Ammon's horn (tissue), 1 donor: Measurements from ENCODE around the gene FOS.
"Not testable (repeated sequence)": the region's sequence is repeated elsewhere in the genome, so short reads cannot be mapped to it uniquely, and the experiment has no call there.

ENCODE experiments used
- DNase-seq: peaks from one replicate; pipeline ENCODE4 v3.0.0-alpha.2; 2016; ENCODE audit warnings: low spot score

The FOS gene

DNA sequence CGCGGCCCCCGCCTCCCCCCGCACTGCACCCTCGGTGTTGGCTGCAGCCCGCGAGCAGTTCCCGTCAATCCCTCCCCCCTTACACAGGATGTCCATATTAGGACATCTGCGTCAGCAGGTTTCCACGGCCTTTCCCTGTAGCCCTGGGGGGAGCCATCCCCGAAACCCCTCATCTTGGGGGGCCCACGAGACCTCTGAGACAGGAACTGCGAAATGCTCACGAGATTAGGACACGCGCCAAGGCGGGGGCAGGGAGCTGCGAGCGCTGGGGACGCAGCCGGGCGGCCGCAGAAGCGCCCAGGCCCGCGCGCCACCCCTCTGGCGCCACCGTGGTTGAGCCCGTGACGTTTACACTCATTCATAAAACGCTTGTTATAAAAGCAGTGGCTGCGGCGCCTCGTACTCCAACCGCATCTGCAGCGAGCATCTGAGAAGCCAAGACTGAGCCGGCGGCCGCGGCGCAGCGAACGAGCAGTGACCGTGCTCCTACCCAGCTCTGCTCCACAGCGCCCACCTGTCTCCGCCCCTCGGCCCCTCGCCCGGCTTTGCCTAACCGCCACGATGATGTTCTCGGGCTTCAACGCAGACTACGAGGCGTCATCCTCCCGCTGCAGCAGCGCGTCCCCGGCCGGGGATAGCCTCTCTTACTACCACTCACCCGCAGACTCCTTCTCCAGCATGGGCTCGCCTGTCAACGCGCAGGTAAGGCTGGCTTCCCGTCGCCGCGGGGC lies at the start of gene FOS:
FOS (plus strand) TSS at position 407 of the 731 bp plus-strand sequence; CDS start at position 562, 155 bp downstream.
- DNase-seq, result peak; percentile 97

GRCh38 chr14:75229661-75230139 lies 48.9 kb upstream of the FOS start:
- DNase-seq, result no peak

GRCh38 chr14:75230140-75230792 lies 48.4 kb upstream of the FOS start:
- no peak for DNase-seq

DNA sequence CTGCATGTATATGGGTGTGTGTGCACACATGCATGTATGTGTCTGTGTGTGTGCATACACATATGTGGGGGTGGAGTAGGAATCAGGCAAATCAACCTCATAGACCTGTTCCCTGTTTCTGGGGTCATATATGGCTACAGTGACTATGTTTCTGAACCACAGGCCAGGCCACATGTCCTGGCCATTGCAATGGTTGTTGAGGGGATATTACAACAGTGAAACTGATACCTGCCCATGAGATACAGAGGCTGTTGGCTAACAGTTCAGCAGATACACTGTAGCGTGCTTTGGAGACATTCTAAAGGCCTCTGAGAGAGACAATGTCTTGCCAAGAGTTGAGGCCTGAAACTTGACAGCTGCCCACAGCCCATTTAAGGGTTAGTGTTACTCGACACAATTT lies 47.3 kb upstream of the FOS start:
- DNase-seq, result no peak

DNA sequence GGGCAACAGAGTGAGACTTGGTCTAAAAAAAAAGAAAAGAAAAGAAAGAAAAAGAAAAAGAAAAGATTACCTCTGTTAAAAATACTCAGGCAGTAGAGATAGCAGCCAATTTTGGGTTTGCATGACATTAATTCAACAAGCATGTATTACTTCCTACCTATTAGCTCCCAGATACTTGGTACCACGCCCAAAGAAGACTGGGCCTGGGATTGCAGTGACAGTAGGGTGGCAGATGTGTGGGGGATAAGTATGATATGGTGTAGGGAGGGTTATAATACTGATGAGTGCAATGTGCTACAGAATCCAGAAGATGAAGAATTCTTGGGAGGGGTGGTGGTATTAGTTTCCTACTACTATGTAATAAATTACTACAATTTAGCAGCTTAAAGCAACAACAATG lies 46.4 kb upstream of the FOS start:
- DNase-seq, result no peak

- no peak for DNase-seq
Observed at GRCh38 chr14:75232597-75232996, 46.0 kb upstream of the FOS start.

- DNase-seq, result peak; percentile 71
Observed at GRCh38 chr14:75234173-75235115, 44.2 kb upstream of the FOS start.

- not testable (repeated sequence) for DNase-seq
Observed at GRCh38 chr14:75235198-75235597, 43.4 kb upstream of the FOS start.

GRCh38 chr14:75236467-75236866 lies 42.2 kb upstream of the FOS start:
- DNase-seq, result no peak

- no peak for DNase-seq
Observed at GRCh38 chr14:75236901-75237419, 41.7 kb upstream of the FOS start.

DNA sequence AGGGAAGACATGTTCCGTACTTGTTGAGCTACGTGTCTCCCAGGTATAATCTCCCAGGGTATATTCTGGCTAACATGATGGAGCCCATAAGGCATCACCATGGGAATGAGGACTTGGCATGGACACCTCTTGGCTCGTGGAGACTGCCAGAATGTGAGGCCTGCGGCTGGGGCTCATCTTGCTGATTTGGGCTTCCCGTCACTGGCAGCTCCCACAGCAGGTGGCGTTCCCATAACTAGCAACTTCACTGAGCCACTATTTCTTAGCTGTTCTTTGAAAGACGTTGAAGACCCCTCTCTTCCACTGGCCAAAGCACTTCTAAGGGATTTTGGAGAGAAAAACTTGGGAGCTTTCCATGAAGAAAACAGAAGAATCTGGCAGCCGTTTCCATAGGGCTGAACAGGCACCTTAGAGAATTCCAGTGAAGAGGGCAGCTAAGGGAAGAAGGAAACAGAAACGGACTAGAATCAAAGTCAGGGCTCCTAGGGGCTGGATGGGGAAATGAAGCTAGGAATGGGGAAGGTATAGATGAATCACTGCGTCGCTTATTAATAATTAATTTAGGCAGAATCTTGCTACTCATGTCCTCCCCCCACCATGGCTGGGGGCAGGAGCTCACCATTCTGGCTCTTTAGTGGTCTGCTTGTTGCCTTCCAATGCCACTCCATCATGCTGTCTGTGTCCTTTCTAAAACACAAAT lies 39.7 kb upstream of the FOS start:
- peak; percentile 54 for DNase-seq

DNA sequence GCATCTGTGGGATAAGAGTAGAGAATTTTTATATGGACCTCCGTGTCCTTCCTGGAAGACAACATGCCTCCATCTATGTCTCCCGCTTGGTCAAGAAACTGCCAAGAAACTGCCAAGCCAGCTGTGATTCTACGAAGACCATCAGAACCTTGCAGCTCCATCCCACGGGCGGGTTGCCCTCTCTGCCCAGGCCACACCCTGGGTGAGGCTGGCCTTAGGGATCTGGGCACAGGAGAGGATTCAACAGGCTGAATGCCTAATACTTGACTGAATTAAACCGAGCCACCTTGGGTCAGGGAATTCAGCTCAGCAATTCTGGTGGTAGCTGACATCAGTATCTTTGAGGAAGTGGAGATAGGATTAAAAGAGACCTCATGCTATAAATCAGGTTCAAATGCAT lies 37.8 kb upstream of the FOS start:
- no peak for DNase-seq

- no peak for DNase-seq
Observed at GRCh38 chr14:75242546-75243273, 35.9 kb upstream of the FOS start.

- DNase-seq, result no peak
Observed at GRCh38 chr14:75244121-75244520, 34.5 kb upstream of the FOS start.

DNA sequence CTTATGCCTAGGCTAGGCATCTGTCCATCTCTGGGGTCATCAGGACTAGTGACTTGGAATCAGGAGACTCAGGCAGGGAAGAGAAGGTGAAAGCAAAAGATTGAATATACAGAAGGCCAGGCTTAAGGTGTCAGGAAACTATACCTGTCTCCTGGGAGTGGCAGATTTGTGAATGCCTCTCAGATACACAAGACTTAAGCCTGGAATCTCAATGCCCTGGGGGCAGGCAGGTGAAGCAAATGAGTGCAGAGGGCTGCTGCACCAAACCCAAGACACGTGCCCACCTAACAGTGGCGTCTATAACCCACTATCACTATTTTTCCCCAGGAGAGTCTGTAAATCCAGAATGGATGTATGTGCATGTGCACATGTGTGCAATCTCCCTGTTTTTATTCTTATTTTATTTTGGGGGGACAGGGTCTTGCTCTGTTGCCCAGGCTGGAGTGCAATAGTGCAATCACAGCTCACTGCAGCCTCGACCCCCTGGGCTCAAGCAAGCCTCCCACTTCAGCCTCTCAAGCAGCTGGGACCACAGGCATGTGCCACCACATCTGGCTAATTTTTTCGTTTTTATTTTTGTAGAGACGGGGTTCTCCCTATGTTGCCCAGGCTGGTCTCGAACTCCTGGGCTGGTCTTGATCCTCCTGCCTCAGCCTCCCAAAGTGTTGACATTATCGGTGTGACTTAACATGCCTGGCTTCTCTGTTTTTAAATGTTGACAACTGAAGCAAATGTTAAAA lies 31.9 kb upstream of the FOS start:
- DNase-seq, result no peak

GRCh38 chr14:75247286-75247922 lies 31.2 kb upstream of the FOS start:
- no peak for DNase-seq

DNA sequence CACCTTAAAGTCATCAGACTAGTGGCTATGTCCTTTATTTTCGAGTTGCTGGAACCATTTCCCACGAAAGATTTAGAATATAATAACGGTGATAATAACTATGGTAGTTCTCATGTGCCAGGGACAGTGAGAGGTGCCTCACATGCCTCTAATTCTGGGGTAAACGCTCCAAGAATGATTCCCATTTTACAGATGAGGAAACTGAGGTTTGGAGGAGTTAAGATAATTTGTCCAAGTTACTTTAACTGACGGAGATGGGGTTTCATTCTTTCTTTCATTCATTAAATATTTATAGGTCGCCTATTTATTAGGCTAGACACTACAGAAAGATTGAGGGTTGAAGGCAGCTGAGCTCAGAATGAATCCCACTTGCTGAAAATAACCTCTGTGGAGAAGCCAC lies 30.7 kb upstream of the FOS start:
- no peak for DNase-seq

GRCh38 chr14:75249251-75249957 lies 29.2 kb upstream of the FOS start:
- DNase-seq, result no peak

GRCh38 chr14:75249958-75250336 lies 28.7 kb upstream of the FOS start:
- no peak for DNase-seq
